Measurements from ENCODE around the gene ZCWPW1.
"Not testable (repeated sequence)": the region's sequence is repeated elsewhere in the genome, so short reads cannot be mapped to it uniquely, and the experiment has no call there.

Gene ZCWPW1

DNA sequence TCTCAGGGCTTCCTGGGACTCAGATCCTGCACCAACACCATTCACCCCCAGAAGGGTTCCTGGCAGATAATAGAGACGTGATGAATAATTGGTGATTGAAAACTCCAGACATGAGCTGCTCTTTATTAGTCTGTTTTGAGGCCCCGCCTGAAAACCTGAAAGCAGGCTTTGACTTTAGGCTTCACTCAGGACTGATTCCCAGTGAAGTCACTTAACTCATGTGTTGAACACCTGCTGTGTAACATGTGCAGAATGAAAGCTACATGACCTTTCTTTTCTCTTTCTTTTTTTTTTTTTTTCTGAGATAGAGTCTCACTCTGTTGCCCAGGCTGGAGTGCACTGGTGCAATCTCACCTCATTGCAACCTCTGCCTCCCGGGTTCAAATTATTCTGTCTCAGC is 26.7 kb upstream of the ZCWPW1 start:
- no peak for DNase-seq

DNA sequence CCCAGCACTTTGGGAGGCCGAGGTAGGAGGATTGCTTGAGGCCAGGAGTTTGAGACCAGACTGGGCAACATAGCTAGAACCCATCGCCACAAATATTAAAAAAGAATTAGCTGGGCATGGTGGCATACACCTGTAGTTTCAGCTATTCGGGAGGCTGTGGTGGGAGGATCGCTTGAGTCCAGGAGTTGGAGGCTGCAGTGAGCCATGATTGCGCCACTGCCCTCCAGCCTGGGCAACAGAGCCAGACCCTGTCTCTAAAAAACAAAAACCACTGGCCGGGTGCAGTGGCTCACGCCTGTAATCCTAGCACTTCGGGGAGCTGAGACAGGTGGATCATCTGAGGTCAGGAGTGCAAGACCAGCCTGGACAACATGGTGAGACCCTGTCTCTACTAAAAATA is 25.4 kb upstream of the ZCWPW1 start:
- not testable (repeated sequence) for DNase-seq

DNA sequence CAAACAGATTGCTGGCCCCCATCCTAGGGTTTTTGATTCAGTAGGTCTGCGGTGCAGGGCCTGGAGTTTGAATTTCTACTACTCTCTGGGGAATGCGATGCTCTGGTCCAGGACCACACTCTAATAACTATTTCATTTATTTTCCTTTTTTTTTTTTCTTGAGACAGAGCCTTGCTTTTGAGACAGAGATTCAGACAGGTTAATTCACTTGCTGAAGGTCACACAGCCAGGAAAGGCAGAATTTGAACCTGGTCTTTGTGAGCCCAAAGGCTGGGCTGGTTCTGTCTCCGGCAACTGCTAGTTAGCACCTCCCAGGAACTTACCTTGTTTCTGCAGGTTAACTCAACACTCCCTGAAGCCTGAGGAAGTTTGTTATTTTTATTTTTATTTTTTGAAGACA is 24.0 kb upstream of the ZCWPW1 start:
- DNase-seq, result no peak

DNA sequence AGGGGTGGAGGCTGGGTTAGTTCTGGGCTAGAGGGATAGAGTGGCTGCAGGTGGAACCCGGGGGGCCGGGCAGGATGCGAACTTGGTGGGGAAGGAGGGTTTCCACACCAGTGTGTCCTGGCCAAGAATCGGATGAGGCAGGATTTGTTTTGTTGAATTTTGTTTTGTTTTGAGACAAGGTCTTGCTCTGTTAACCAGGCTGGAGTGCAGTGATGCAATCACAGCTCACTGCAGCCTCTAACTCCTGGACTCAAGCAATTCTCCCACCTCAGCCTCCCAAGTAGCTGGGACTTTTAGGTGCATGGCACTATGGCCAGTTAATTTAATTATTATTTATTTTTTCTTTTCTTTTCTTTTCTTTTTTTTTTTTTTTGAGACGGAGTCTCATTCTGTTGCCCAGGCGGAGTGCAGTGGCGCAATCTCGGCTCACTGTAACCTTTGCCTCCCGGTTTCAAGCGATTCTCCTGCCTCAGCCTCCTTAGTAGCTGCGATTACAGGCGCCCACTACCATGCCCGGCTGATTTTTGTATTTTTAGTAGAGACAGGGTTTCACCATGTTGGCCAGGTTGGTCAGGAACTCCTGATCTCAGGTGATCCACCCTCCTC is 20.8 kb upstream of the ZCWPW1 start:
- no peak for DNase-seq

DNA sequence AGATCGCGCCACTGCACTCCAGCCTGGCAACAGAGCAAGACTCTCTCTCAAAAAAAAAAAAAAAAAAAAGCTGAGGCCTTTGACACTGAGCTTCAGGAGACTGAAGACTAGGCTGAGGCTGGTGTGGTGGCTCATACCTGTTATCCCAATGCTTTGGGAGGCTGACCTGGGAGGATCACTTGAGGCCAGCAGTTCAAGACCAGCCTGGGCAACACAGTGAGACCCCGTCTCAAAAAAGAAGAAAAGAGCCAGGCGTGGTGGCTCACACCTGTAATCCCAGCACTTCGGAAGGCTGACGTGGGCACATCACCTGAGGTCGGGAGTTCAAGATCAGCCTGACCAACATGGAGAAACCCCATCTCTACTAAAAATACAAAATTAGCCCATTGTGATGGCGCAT is 18.9 kb upstream of the ZCWPW1 start:
- DNase-seq, result not testable (repeated sequence)

DNA sequence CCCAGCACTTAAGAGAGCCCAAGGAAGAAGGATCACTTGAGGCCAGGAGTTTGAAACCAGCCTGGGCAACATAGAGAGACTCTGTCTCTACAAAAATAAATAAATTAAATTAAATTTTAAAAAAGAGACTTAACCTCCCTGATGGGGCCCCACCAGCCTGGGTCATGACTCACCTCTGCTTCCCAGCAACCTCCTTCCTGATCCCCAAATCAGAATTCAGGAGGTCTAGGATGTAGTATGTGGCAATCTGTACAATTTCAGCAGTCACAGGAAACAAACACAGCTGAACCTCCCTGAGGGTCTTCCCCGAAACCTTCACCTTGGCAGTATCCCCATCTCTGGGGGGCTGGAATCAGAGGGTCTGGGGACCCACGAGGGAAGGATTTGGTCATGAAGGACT is 17.5 kb upstream of the ZCWPW1 start:
- no peak for DNase-seq

DNA sequence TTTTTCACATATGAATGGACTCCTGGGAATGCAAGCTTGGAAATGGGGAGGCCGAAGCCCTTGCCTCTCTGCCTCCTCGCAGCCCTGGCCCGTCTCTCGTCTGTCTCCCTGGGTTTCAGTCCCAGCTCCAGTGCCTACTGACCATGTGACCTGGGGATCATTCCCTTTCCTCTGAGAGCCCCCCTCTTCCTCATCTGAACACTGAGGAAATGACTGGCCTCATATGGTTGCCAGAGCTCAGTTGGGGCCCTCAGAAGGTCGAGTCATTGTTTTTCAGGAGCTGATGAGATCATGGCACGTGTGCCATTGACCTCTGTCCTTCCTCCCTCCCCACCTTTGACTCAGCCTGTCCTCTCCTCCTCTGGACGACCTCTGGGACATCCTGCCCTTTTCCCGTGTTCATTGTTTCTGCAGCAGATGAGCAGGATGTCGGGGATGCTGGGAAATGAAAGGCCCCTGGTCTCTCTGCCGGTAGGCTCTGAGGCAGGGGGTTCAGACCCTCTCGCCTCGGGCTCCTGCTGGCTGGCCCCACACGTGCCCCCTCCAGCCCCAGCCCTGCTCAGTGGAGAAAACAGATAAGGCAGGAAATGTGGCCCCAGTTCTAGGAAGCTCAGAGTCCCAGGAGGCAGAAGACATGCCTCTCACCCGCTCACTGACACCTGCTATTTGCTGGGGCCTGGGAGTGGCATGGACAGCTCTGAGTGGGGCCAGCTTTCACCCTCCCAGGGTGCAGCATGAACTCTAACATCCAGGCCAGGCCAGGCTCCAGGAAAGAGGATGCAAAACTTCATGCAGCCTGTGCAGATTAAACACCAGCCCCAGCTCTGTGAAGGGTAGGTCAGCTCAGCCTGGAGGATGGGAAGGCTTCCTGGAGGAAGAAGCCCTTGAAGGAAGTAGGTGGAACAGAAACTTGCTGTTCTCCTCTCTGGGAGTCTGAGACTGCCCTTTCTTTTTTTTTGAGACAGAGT is 16.1 kb upstream of the ZCWPW1 start:
- no peak for DNase-seq

DNA sequence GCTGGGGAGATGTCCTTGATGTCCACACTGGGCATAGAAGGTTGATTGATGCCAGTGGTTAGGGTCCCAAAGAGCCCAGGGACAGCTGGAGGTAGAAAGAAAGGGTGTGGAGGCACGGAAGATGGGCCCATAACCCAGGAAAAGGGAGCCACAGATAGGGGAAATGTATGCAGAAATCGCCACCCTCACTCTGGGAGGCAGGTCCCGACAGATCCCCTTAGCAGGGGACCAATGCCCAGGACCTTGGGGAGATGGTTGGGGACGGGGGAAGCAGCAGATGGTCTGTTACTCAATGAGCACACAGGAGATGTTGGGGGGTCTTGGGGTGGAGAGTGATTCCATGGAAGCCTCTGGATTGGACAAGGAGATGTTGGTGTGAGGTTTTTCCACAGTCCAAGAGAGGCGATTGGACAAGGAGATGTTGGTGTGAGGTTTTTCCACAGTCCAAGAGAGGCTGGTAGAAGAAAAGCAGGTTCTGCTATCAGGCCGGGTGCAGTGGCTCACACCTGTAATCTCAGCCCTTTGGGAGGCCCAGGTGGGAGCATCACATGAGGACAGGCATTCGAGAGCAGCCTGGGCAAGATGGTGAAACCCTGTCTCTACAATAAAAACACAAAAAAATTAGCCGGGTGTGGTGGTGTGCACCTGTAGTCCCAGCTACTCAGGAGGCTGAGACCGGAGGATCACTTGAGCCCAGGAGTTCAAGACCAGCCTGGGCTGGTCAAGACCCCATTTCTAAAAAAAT is 14.8 kb upstream of the ZCWPW1 start:
- no peak for DNase-seq

DNA sequence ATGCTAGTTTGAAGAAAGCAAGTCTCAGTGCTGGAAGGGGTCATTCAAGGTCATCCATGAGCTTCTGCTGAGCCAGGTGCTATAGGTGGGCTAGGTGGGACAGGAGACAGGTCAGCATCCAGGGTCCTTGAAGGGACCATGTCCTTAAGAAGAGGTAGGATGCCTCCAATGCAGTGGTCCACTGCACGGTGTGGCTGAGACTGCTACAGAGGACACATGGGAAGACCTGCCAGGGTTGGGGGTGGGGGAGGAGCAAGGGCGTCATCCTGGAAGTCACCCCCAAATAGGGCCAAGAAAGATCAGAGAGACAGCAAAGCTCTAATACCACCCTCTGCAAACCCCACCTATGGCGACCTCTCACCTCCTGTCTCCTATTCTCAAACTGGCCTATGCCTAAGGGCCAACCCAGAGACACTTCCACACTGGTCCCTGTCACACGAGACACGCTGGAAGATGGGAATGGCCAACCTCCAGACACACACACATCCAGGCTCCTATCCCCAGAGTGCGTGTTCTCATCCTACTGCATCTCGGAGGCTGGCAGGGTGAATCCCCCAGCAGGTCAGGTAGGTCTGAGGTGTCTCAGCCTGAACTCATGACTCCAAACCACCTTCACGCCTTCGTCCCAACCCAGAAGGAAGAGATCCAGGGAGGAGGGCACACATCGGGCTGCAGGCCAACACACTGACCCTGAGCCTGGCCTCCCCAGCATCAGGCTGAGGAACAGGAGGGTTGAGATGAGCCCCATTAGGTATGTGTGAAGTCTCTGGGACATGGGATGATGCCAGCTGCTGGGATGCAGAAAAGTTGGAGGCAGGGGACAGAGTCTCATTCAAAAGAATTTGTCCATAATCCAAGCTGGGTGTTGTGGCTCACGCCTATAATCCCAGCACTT is 13.4 kb upstream of the ZCWPW1 start:
- DNase-seq, result no peak

DNA sequence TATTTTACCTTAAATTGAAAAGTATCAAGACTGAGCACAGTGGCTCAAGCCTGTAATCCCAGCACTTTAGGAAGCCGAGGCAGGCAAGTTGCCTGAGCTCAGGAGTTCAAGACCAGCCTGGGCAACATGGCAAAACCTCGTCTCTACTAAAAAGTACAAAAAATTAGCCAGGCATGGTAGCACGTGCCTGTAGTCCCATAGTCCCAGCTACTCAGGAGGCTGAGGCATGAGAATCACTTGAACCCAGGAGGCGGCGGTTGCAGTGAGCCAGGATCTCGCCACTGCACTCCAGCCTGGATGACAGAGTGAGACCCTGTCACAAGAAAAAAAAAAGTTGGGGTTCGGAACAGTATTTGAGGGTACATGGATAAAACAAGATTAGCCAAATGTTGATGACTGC is 10.7 kb upstream of the ZCWPW1 start:
- not testable (repeated sequence) for DNase-seq

DNA sequence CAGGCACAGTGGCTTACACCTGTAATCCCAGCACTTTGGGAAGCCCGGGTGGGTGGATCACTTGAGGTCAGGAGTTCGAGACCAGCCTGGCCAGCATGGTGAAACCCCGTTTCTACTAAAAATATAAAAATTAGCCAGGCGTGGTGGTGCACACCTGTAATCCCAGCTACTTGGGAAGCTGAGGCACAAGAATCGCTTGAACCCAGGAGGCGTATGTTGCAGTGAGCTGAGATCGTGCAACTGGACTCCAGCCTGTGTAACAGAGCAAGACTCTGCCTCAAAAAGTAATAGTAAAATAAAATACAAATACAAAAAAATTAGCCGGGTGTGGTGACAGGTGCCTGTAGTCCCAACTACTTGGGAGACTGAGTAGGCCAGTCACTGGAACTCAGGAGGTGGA is 10.2 kb upstream of the ZCWPW1 start:
- not testable (repeated sequence) for DNase-seq

DNA sequence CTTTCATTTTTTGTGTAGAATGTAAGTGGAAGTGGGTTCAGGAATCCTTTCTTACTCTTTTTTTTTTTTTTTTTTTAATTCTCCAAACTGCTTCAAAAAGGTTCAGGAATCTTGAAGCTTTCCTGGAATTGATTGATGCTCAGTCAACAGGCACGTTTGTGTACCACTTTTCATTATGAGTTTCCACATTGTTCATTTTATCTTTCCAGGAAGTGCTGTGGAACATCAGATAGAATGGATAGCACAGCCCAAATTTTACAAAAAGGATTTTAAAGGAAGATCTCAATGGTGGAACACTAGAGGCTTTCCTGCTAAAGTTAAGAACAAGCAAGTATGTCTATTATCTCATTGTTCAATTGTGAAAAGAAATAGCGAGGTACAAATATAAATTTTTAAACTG is 9.7 kb upstream of the ZCWPW1 start:
- no peak for DNase-seq

DNA sequence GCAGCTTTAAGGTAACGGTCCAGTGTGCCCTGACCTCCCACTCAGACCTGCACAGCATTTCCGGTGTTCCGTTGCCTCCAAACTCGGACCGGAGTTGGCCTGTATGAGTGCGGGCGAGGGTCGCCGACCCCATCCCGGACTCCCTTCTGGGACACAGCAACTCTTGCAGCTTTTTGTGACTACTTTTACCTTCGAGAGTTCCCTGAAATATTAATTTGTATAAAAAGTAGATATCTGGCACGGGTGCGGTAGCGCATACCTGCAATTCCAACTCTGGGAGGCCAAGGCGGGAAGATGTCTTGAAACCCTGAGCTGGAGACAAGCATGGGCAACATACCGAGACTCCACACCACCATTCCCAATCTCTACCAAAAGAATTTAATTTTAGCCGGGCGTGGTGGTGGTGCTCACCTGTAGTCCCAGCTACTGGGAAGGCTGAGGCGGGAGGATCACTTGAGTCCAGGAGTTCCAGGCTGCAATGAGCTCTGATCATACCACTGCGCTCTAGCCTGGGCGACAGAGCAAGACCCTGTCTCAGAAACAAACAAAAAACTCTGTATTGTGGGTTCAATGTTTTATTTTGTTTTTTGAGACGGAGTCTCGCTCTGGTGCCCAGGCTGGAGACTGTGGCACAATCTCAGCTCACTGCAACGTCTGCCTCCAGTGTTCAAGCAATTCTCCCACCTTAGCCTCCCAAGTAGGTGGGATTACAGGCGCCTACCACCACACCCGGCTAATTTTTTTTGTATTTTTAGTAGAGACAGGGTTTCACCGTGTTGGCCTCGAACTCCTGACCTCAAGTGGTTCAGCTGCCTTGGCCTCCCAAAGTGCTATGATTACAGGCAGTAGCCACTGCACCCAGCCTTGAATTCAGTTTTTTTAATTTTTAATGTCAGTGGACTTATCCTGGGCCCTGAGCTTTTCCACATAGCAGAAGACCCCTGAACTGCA is 8.9 kb upstream of the ZCWPW1 start:
- no peak for DNase-seq

DNA sequence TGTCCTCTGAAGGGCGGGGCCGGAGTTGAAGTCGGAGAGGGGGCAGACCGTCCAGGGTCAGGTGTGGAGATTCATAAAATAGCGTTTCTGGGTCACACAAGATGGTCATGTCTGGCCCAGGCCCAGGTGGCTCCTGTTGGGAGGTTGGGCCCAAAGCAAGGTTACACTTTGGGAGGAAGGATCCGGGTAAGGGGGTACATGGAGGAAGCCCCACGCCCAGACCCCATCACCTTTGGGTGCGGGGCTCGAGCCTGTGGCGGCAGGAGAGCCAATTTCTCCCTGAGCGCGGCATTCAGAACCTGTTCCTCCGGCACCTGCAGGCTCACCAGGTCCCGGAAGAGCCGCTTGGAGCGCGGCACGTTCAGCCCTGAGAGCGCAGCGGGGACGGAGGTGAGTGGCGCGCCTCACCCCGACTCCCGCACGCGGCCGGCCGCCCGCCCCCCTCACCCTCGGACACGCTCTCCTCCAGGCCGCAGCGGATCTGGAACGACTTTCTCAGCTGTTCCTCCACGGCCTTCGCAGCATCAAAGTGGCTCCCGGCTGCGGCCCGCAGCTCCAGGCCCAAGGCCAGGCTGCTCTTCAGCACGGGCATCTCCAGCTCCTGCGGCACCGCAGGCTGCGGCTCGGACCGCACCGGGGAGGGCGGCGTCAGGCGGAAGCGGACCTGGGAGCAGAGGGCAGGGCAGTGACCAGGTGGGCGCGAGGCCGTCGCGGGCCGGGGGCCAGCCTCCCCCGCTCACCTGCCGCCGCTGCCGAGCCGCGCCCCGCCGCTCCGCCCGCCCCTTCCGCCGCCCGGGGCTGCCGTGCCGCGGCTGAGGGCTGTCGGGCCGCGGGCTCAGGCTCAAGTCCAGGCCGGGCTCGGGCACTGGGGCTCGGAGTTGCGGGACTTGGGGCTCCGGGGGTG is 7.2 kb upstream of the ZCWPW1 start:
- no peak for DNase-seq

DNA sequence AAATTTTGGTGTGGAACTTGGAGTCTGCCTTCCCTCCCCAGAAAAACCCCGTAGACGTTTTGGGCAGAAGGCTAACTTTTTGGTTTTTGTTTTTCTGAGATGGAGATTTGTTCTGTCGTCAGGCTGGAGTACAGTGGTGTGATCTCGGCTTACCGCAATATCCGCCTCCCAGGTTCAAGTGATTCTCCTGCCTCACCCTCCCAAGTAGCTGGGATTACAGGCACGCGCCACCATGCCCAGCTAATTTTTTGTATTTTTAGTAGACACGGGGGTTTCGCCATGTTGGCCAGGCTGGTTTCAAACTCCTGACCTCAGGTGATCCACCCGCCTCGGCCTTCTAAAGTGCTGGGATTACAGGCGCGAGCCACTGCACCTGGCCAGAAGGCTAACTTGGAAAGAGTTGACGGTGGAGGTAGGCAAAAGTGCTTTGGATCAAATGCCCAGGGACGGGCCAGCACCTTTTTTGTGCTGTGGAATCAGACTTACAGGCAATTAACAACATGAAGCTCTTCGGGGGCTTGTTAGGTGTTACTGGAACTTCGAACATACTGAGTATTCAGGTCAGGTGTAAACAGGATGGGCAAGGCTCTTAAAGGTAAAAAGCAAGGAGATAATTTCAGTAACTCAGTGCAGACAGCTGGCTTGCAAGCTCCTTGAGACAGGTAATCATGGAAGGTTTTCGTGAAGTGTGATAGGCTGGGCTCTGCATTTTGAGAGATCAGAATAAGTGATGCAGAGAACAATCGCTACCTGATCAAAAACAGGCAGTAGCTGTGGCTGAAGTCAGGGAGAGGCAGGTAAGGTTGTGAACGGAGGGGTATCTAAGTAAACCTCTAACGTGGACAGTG is 6.0 kb upstream of the ZCWPW1 start:
- DNase-seq, result no peak

DNA sequence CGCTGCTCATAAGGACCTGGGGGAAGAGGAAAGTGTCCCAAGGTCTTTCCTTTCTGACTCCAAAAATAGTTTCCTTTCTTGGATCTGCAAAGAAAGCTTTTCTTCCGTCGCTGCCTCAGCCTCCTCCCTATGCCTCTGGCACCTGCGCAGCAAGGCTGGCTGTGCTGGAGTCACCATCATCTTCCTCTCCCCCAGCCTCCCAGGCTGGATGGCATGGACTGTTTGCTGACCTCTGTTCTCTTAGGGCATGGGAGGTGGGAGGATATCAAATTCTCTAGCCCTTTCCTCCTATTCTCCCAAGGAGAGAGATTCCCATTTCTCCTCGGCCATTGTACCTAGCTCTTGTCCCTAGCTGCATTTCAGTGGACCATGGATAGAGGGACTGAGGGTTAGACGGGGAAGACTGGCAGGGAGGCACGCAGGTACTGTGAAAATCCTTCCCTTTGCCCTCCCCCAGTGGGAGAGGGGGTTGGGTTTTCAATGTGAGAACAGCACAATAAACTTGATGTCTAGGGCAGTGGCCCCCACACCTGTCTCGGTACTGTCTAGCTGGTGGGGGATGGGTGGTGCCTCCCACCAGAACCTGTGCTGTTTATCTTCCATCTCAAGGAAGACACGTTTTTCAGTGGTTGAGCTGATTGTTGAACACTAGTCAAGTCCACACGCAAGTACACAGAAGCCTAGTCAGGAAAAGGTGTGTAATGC is 5.2 kb upstream of the ZCWPW1 start:
- DNase-seq, result no peak

DNA sequence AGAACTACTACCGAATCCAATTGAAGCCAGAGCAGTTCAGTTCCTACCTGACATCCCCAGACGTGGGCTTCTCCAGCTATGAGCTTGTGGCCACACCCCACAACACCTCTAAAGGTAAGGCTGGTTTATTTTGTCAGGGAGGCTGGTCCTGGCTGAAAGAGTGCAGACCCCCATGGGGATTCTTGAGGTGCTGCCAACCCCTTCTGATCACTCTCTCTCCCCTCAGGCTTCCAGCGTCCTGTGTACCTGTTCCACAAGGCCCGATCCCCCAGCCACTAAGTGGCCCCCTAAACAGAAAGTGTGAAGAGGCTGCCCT is 4.7 kb upstream of the ZCWPW1 start:
- DNase-seq, result no peak

DNA sequence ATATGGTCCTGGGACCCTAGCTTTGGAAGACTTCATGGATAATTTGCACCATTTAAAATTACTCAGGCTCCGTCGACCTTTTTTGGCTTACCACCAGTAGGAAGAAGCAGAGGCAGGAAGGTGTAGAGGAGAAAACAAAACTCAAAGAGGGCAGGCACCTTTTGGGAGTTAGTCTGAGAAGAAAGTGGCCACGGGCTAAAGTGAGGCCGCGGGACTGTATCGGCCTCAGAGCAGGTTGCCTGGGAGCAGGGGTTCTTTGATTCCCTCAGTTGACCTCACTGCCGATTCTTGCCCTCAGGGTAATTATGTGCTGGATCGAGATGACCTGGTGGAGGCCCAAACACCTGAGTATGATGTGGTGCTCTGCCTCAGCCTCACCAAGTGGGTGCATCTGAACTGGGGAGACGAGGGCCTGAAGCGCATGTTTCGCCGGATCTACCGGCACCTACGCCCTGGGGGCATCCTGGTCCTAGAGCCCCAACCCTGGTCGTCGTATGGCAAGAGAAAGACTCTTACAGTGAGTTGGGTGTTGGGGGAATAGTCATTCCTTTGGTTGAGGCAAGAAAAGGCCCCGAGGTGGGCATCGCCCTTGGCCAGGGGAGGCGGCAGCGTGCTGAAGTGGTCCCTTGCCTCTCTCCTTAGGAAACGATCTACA is 4.2 kb upstream of the ZCWPW1 start:
- DNase-seq, result no peak

Measured in NCI-H187 (cell line).